ENCODE measurements around the gene ZFR2. TPM values are rescaled to one million over a fixed set of nuclear protein-coding genes. Genes with fewer than 3 reads are reported as not detected.

Gene ZFR2
- total RNA-seq, 2 donors from 2014 or later = not detected

DNA sequence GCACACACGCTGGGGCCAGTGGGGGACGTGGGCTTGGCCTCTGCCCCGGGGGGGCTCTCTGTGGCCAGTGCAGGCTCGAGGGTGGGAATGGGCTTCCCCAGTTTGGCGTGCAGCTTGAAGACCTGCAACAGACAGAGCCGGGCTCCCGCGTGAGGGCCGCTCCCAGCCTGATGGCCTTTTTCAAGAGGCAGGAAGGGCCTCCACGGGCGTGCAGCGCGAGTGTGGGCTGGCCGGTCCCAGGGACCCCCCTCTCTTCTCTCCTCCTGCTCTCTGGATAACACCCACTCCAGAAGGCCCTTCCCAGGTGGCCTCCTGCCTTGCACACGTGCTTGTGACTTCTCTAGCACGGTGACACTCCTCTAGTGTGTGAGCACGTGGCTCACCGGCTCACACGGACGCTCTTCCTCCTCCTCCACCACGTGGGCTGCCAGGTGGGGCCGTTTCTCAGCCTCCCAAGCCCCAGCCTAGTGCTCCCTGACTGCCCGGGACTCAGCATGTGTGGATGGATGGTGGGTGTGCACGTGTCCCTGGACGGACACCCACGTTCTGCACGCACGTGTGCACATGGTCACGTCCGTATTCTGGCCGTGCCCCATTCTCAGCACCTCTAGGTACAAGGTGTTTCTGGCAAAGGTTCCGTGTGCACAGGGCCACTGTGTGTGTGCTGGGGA lies 43.4 kb downstream of the ZFR2 start:
- no peak for ATAC-seq (ENCODE audit: insufficient number of reproducible peaks, low FRiP score, low read depth)

DNA sequence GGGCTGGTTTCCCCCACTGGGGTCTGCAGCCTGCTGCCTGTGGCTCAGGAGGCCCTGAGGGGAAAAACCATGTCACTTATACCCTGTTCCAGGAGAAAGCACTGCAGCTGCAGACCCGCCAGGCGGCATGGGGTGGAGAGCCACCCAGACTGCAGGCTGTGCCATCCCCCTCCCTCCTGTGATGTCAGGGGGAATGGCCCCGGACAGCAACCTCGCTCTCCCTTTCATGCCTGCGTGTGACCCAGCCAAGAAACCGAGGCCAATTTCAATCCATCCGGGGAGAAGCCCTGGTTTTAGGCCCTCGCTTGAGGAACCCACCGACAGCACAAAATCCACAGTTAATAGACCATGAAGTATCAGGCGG lies 45.5 kb downstream of the ZFR2 start:
- Histone ChIP-seq H3K4me1 (ENCODE audit: control insufficient read depth in 1 of 2, low read depth in 2 of 2) (no peaks in the 10 kb centered on the region), H3K36me3 (no peaks in the 10 kb centered on the region), H3K27me3 (replicated peaks; ENCODE audit: insufficient read depth) (no peaks in the 10 kb centered on the region), H3K9me3 (no peaks in the 10 kb centered on the region), H3K4me3 (no peak overlapping the region), H3K27ac (no peak overlapping the region)
- TF ChIP-seq, protein P1, sequence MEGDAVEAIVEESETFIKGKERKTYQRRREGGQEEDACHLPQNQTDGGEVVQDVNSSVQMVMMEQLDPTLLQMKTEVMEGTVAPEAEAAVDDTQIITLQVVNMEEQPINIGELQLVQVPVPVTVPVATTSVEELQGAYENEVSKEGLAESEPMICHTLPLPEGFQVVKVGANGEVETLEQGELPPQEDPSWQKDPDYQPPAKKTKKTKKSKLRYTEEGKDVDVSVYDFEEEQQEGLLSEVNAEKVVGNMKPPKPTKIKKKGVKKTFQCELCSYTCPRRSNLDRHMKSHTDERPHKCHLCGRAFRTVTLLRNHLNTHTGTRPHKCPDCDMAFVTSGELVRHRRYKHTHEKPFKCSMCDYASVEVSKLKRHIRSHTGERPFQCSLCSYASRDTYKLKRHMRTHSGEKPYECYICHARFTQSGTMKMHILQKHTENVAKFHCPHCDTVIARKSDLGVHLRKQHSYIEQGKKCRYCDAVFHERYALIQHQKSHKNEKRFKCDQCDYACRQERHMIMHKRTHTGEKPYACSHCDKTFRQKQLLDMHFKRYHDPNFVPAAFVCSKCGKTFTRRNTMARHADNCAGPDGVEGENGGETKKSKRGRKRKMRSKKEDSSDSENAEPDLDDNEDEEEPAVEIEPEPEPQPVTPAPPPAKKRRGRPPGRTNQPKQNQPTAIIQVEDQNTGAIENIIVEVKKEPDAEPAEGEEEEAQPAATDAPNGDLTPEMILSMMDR (IDR thresholded peaks at IDR 0.05) = no peak
- no peak for DNase-seq (ENCODE audit: low spot score)
- ATAC-seq (ENCODE audit: insufficient number of reproducible peaks, low FRiP score, low read depth) = no peak

More for the DNA sequence above, 43.4 kb downstream of the ZFR2 start:
- TF ChIP-seq, protein P1 (IDR thresholded peaks at IDR 0.05) = no peak
- H3K4me3 ChIP-seq = no peak overlapping the region
- no peak for DNase-seq (ENCODE audit: low spot score)
- no peaks in the 10 kb centered on the region for H3K4me1 ChIP-seq (ENCODE audit: control insufficient read depth in 1 of 2, low read depth in 2 of 2)
- no peaks in the 10 kb centered on the region for H3K9me3 ChIP-seq
- no peaks in the 10 kb centered on the region for H3K36me3 ChIP-seq
- no peaks in the 10 kb centered on the region for H3K27me3 ChIP-seq (replicated peaks; ENCODE audit: insufficient read depth)
- no peak overlapping the region for H3K27ac ChIP-seq

DNA sequence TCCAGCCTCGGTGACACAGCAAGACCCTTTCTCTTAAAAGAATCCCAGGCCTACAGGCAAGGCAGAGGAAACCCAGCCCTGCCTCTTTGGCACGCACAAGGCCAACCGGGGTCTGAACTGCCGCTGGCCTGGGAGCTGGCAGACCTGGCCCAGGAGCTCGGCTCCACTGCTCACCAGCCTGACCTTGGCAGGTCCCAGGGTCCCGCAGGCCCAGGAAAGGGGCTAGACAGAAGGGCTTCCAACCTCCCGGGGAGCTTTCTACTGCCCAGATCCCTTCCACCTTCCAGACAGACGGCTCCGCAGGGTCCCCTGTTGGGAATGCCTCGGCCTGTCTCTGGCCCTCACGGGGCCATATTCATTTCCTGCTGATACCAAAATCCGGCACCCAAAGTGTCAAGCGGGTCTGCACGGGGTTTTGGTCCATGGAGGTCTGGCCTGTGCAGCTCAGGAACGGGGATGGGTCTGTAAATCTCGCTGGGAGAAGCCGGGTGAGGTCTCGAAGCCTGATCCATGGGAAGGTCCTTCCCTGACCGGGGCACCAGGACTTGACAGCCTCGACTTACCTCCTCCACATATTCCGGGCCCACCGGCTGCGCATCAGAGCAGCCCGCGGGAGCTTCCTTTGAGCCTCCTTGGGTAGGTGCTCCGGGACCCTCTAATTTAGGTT lies 46.0 kb downstream of the ZFR2 start:
- ATAC-seq (ENCODE audit: insufficient number of reproducible peaks, low FRiP score, low read depth) (no peak), DNase-seq (ENCODE audit: low spot score) (no peak)
- TF ChIP-seq, protein P1 (IDR thresholded peaks at IDR 0.05) = no peak
- no peak overlapping the region for H3K4me3 ChIP-seq
- H3K4me1 ChIP-seq (ENCODE audit: control insufficient read depth in 1 of 2, low read depth in 2 of 2) = no peaks in the 10 kb centered on the region
- H3K27ac ChIP-seq = no peak overlapping the region
- H3K36me3 ChIP-seq = no peaks in the 10 kb centered on the region
- no peaks in the 10 kb centered on the region for H3K27me3 ChIP-seq (replicated peaks; ENCODE audit: insufficient read depth)
- H3K9me3 ChIP-seq = no peaks in the 10 kb centered on the region

DNA sequence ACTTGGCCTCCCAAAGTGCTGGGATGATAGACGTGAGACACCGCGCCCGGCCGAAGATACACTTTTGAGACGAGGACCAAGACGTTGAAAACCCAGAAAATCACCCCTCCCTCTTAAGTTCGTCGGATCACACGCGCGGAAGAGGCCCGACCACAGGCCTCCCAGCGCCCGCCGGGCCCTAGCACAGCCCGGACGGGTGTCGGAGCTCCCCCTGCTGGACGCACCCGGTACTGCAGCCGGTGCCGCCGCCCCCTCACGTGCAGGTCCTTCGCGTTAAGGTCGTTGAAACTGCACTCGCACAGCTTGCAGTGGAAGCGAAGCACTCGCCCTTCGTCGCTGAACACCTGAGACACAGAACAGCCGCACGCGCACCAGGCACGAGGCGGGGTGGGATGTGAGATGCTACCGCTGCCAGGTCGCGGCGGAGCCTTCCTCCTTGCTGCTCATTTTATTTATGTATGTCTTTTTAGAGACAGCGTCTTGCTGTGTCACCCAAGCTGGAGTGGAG lies 46.9 kb downstream of the ZFR2 start:
- TF ChIP-seq, protein P1 (IDR thresholded peaks at IDR 0.05) = peak; percentile 97
- Histone ChIP-seq H3K9me3 (no peaks in the 10 kb centered on the region), H3K4me3 (no peak overlapping the region), H3K27ac (no peak overlapping the region), H3K4me1 (ENCODE audit: control insufficient read depth in 1 of 2, low read depth in 2 of 2) (no peaks in the 10 kb centered on the region), H3K36me3 (no peaks in the 10 kb centered on the region), H3K27me3 (replicated peaks; ENCODE audit: insufficient read depth) (no peaks in the 10 kb centered on the region)
- no peak for DNase-seq (ENCODE audit: low spot score)
- no peak for ATAC-seq (ENCODE audit: insufficient number of reproducible peaks, low FRiP score, low read depth)

DNA sequence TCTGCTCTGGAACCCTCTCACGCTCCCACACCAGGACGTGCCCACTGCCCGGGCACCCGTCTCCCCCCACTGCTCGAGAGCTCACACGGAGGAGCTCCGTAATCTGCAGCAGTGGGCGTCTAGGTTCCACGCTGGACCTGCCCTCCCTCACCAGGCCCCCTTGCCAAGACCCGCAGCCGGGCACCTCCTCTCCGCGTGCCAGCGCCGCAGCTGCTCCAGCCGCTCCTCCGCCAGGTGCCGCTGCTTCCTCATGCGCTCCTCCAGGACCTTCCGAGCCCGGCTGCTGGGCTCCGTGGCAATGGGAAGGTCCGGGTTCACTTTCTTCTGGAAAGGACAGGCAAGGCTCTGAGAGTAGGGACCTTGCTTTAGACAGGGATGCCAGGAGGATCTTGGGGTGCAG lies 47.7 kb downstream of the ZFR2 start:
- TF ChIP-seq, protein P1 (IDR thresholded peaks at IDR 0.05) = no peak
- DNase-seq (ENCODE audit: low spot score) (no peak), ATAC-seq (ENCODE audit: insufficient number of reproducible peaks, low FRiP score, low read depth) (no peak)
- Histone ChIP-seq H3K4me3 (no peak overlapping the region), H3K4me1 (ENCODE audit: control insufficient read depth in 1 of 2, low read depth in 2 of 2) (no peaks in the 10 kb centered on the region), H3K36me3 (no peaks in the 10 kb centered on the region), H3K9me3 (no peaks in the 10 kb centered on the region), H3K27me3 (replicated peaks; ENCODE audit: insufficient read depth) (no peaks in the 10 kb centered on the region), H3K27ac (no peak overlapping the region)
